Measurements from ENCODE around the gene INPP4B.
A peak's percentile ranks its signal among the peaks of the same experiment; 100 is the strongest.

INPP4B gene

DNA sequence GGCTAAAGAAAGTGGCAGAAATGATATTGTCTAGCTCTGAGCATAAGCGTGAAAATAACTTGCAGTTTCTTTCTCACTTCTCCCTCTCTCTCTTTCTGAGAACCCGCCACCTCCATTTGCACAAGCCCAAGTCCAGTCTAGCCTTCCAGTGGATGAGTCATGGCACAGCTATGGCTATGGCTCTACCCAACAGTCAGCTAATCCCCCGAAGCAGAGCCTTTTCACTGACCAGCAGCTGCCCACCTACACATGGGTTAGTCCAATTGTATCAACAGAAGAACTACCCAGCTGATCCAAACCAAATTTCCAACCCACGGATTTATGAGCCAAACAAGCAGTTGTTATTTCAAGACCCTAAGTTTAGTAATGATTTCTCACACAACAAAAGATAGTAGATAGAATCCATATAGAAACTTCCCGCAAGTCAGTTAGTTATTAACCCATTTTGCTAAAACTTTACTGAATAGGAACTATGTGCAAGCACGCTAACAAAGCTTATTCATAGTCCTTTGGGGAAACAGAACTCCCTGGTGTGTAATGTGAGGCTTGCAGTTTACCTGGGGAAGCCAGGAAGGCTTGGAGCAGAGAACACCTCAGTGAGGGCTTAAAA is 282.3 kb downstream of the INPP4B start:
- H3K4me3 ChIP-seq (ENCODE audit: low read depth, low read length), result no peak overlapping the region
- WGBS (ENCODE audit: extremely low coverage, insufficient coverage, insufficient read length), result no CpG with 5 or more reads among the region's 6 CpGs
- H3K27ac ChIP-seq (ENCODE audit: low read depth, low read length), result no peak overlapping the region
- no peak overlapping the region for H3K23ac ChIP-seq (ENCODE audit: low read length)
- H3K27me3 ChIP-seq (ENCODE audit: insufficient read depth, low read length), result no peaks in the 10 kb centered on the region
- no peak overlapping the region for H2BK120ac ChIP-seq (ENCODE audit: insufficient read depth, low read length, poor library complexity)
- no peak overlapping the region for H4K8ac ChIP-seq (ENCODE audit: low read depth, low read length)
- no peaks in the 10 kb centered on the region for H3K79me2 ChIP-seq (ENCODE audit: control insufficient read depth, insufficient read depth, low read length, poor library complexity)
- no peak overlapping the region for H3K4me2 ChIP-seq (ENCODE audit: low read length)
- H3K9ac ChIP-seq (ENCODE audit: low read length), result no peak overlapping the region
- H3K9me3 ChIP-seq (ENCODE audit: insufficient read depth, low read depth, low read length), result no peaks in the 10 kb centered on the region
- peaks cover 6% of the 10 kb centered on the region for H3K79me1 ChIP-seq (ENCODE audit: low read length)
- H2AK5ac ChIP-seq (ENCODE audit: low read length), result no peak overlapping the region
- H3K4me1 ChIP-seq (ENCODE audit: control insufficient read depth in 1 of 2, insufficient read depth in 2 of 2, low read length in 2 of 2), result peaks cover 0 to 2% of the 10 kb centered on the region in 2 experiments
- no peak overlapping the region for H2BK5ac ChIP-seq (ENCODE audit: low read depth, low read length, poor library complexity)
- H3K36me3 ChIP-seq (ENCODE audit: control insufficient read depth in 1 of 2, insufficient read depth in 2 of 2, low read length in 2 of 2), result no peaks in the 10 kb centered on the region
- no peak overlapping the region for H2BK12ac ChIP-seq (ENCODE audit: low read length)
- H3K4ac ChIP-seq (ENCODE audit: low read depth, low read length), result no peak overlapping the region
- no peak overlapping the region for H2AFZ ChIP-seq (ENCODE audit: insufficient read depth, low read length, poor library complexity)
- H4K91ac ChIP-seq (ENCODE audit: low read depth, low read length), result no peak overlapping the region
- H3K14ac ChIP-seq (ENCODE audit: low read length), result no peak overlapping the region
- DNase-seq, result peak; percentile 34 to 66
- H4K12ac ChIP-seq (ENCODE audit: low read depth, low read length), result no peak overlapping the region
- H3K18ac ChIP-seq (ENCODE audit: low read length), result no peak overlapping the region

DNA sequence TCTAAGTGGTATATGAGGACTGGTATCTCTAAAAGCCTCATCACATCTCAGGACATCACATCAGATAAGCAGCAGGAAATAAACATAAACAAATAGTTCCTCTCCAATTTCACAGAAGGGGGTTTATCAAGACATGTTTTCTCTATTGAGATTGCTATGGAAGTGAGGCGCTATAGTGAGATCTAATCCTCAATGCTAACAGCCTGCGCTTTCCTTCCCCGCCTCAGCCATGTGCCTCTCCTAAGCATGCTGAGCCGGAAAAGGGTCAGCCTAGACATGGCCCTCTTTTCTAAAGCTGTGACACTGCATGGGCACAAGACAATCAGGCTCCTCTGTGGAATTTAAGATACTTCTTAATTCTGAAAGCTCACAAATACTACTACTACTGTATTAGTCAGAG is 286.1 kb downstream of the INPP4B start:
- no peaks in the 10 kb centered on the region for H3K36me3 ChIP-seq (ENCODE audit: control insufficient read depth in 1 of 2, insufficient read depth in 2 of 2, low read length in 2 of 2)
- no CpG with 5 or more reads among the region's 4 CpGs for WGBS (ENCODE audit: extremely low coverage, insufficient coverage, insufficient read length)
- H3K27ac ChIP-seq (ENCODE audit: low read depth, low read length), result no peak overlapping the region
- peak overlapping the region; percentile 78 for H3K18ac ChIP-seq (ENCODE audit: low read length)
- H3K14ac ChIP-seq (ENCODE audit: low read length), result peak overlapping the region; percentile 51
- peaks cover 2% of the 10 kb centered on the region in 2 experiments for H3K4me1 ChIP-seq (ENCODE audit: control insufficient read depth in 1 of 2, insufficient read depth in 2 of 2, low read length in 2 of 2)
- no peak overlapping the region for H2AK5ac ChIP-seq (ENCODE audit: low read length)
- H3K9me3 ChIP-seq (ENCODE audit: insufficient read depth, low read depth, low read length), result no peaks in the 10 kb centered on the region
- H3K27me3 ChIP-seq (ENCODE audit: insufficient read depth, low read length), result no peaks in the 10 kb centered on the region
- H3K4ac ChIP-seq (ENCODE audit: low read depth, low read length), result no peak overlapping the region
- H3K9ac ChIP-seq (ENCODE audit: low read length), result no peak overlapping the region
- H4K8ac ChIP-seq (ENCODE audit: low read depth, low read length), result peak overlapping the region; percentile 73
- H2AFZ ChIP-seq (ENCODE audit: insufficient read depth, low read length, poor library complexity), result no peak overlapping the region
- H3K23ac ChIP-seq (ENCODE audit: low read length), result no peak overlapping the region
- H2BK12ac ChIP-seq (ENCODE audit: low read length), result peak overlapping the region; percentile 96
- H2BK120ac ChIP-seq (ENCODE audit: insufficient read depth, low read length, poor library complexity), result peak overlapping the region; percentile 60
- H3K4me3 ChIP-seq (ENCODE audit: low read depth, low read length), result no peak overlapping the region
- H3K79me1 ChIP-seq (ENCODE audit: low read length), result peaks cover 6% of the 10 kb centered on the region
- H4K91ac ChIP-seq (ENCODE audit: low read depth, low read length), result peak overlapping the region; percentile 62
- no peaks in the 10 kb centered on the region for H3K79me2 ChIP-seq (ENCODE audit: control insufficient read depth, insufficient read depth, low read length, poor library complexity)
- no peak overlapping the region for H4K12ac ChIP-seq (ENCODE audit: low read depth, low read length)
- DNase-seq, result no peak
- no peak overlapping the region for H2BK5ac ChIP-seq (ENCODE audit: low read depth, low read length, poor library complexity)
- H3K4me2 ChIP-seq (ENCODE audit: low read length), result no peak overlapping the region

DNA sequence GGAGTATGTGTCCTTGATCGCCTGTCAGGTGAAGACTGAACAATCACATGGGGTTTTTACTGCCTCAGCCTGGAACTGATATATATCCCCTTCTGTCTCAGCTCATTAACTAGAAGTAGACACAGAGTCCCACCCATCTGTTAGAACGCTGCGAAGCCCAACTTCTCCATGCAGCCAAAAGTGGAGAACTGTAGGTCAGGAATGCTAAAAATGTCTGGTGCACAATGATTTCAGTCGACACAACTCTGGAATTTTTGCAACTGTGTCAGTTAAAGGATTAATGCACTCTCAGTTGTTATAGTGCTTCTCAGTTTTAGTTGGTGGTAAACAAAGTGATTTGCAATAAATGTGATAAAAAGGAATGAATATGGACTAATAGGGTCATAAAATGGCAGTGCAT is 287.2 kb downstream of the INPP4B start:
- Histone ChIP-seq H4K91ac (ENCODE audit: low read depth, low read length) (no peak overlapping the region), H2AK5ac (ENCODE audit: low read length) (no peak overlapping the region), H3K27ac (ENCODE audit: low read depth, low read length) (no peak overlapping the region), H2BK12ac (ENCODE audit: low read length) (no peak overlapping the region), H3K23ac (ENCODE audit: low read length) (no peak overlapping the region), H3K36me3 (ENCODE audit: control insufficient read depth in 1 of 2, insufficient read depth in 2 of 2, low read length in 2 of 2) (no peaks in the 10 kb centered on the region), H2BK120ac (ENCODE audit: insufficient read depth, low read length, poor library complexity) (no peak overlapping the region), H3K4me3 (ENCODE audit: low read depth, low read length) (no peak overlapping the region), H3K79me2 (ENCODE audit: control insufficient read depth, insufficient read depth, low read length, poor library complexity) (no peaks in the 10 kb centered on the region), H3K27me3 (ENCODE audit: insufficient read depth, low read length) (no peaks in the 10 kb centered on the region), H3K4me1 (ENCODE audit: control insufficient read depth in 1 of 2, insufficient read depth in 2 of 2, low read length in 2 of 2) (peaks cover 2% of the 10 kb centered on the region in 2 experiments), H2AFZ (ENCODE audit: insufficient read depth, low read length, poor library complexity) (no peak overlapping the region), H3K4me2 (ENCODE audit: low read length) (no peak overlapping the region), H2BK5ac (ENCODE audit: low read depth, low read length, poor library complexity) (no peak overlapping the region), H3K4ac (ENCODE audit: low read depth, low read length) (no peak overlapping the region), H3K18ac (ENCODE audit: low read length) (no peak overlapping the region), H4K12ac (ENCODE audit: low read depth, low read length) (no peak overlapping the region), H3K79me1 (ENCODE audit: low read length) (peaks cover 6% of the 10 kb centered on the region), H3K9me3 (ENCODE audit: insufficient read depth, low read depth, low read length) (no peaks in the 10 kb centered on the region), H3K9ac (ENCODE audit: low read length) (no peak overlapping the region), H4K8ac (ENCODE audit: low read depth, low read length) (no peak overlapping the region), H3K14ac (ENCODE audit: low read length) (no peak overlapping the region)
- DNase-seq, result peak in 1 of 2 donors; percentile 5
- no CpG with 5 or more reads among the region's 4 CpGs for WGBS (ENCODE audit: extremely low coverage, insufficient coverage, insufficient read length)

DNA sequence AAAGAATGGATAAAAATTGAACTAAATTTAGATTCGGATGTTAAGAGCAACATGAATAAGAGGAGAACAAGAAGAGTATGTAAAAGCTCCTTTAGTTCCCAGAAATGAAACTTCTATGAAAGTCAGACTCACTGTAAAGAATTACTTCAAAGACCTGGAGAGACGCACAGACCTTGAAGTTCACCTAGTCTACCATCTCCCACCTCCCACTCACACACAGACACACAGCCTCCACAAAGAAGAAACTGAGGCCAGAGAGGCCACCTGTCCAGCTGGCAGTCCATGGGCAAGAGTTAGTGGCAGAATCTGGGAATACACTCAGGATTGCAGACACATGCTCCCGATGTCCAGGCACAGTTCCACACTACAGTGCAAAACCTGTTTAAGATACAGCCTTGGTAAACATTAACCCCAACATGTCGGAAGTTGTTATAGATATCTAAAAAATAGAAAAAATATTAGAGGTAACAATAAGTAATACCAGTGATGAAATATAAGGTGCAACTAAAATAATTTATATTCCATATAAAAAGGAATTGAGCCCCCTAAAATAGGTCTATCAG is 288.8 kb downstream of the INPP4B start:
- H4K91ac ChIP-seq (ENCODE audit: low read depth, low read length), result no peak overlapping the region
- no peak overlapping the region for H2AFZ ChIP-seq (ENCODE audit: insufficient read depth, low read length, poor library complexity)
- no peak overlapping the region for H3K9ac ChIP-seq (ENCODE audit: low read length)
- no peak overlapping the region for H4K12ac ChIP-seq (ENCODE audit: low read depth, low read length)
- H4K8ac ChIP-seq (ENCODE audit: low read depth, low read length), result no peak overlapping the region
- H2BK120ac ChIP-seq (ENCODE audit: insufficient read depth, low read length, poor library complexity), result no peak overlapping the region
- H3K27me3 ChIP-seq (ENCODE audit: insufficient read depth, low read length), result no peaks in the 10 kb centered on the region
- H3K4me1 ChIP-seq (ENCODE audit: control insufficient read depth in 1 of 2, insufficient read depth in 2 of 2, low read length in 2 of 2), result peaks cover 2% of the 10 kb centered on the region in 2 experiments
- H3K4me2 ChIP-seq (ENCODE audit: low read length), result no peak overlapping the region
- H3K27ac ChIP-seq (ENCODE audit: low read depth, low read length), result no peak overlapping the region
- H3K36me3 ChIP-seq (ENCODE audit: control insufficient read depth in 1 of 2, insufficient read depth in 2 of 2, low read length in 2 of 2), result no peaks in the 10 kb centered on the region
- no CpG with 5 or more reads among the region's 4 CpGs for WGBS (ENCODE audit: extremely low coverage, insufficient coverage, insufficient read length)
- H2BK12ac ChIP-seq (ENCODE audit: low read length), result peak overlapping the region; percentile 79
- no peak overlapping the region for H2AK5ac ChIP-seq (ENCODE audit: low read length)
- H3K18ac ChIP-seq (ENCODE audit: low read length), result no peak overlapping the region
- no peak for DNase-seq
- H3K23ac ChIP-seq (ENCODE audit: low read length), result no peak overlapping the region
- peaks cover 6% of the 10 kb centered on the region for H3K79me1 ChIP-seq (ENCODE audit: low read length)
- no peaks in the 10 kb centered on the region for H3K9me3 ChIP-seq (ENCODE audit: insufficient read depth, low read depth, low read length)
- H3K4me3 ChIP-seq (ENCODE audit: low read depth, low read length), result no peak overlapping the region
- H3K4ac ChIP-seq (ENCODE audit: low read depth, low read length), result no peak overlapping the region
- H3K14ac ChIP-seq (ENCODE audit: low read length), result no peak overlapping the region
- no peak overlapping the region for H2BK5ac ChIP-seq (ENCODE audit: low read depth, low read length, poor library complexity)
- no peaks in the 10 kb centered on the region for H3K79me2 ChIP-seq (ENCODE audit: control insufficient read depth, insufficient read depth, low read length, poor library complexity)
